HepG2 (cell line): Measurements from ENCODE around the gene ADIRF. TPM values are rescaled to one million over a fixed set of nuclear protein-coding genes. Genes with fewer than 3 reads are reported as not detected.

Experiments used
- ATAC-seq: fragments of 200-7000 bp; cut with Tn5 transposase; 3 replicates; pipeline ENCODE4 v1.9.1; 2020; ENCODE audit warnings: mild to moderate bottlenecking, moderate library complexity
- BruUV-seq: library from RNA; stranded (reverse); fragments of 400-500 nt; replicated peaks from 2 replicates; lab custom pipeline; 2021; lab: Mats Ljungman, UMichigan
- CTCF ChIA-PET: fragments of 300-600 bp; formaldehyde crosslinking; extraction: SDS; loops from one replicate; lab custom pipeline; 2021; ENCODE audit warnings: low total read pairs, inconsistent platforms, low intra/inter-chr PET ratio; lab: Yijun Ruan, JAX
- POLR2A ChIA-PET: fragments of 350-600 bp; sonication (Branson Sonifier 250); formaldehyde crosslinking; loops from one replicate; lab custom pipeline; 2020; ENCODE audit warnings: antibody characterized with exemption, inconsistent platforms; lab: Yijun Ruan, JAX
- DNase-seq: peaks from one replicate; pipeline ENCODE4 v3.0.0-alpha.2; 2015; ENCODE audit warnings: low spot score
- FAIRE-seq: peaks from 3 replicates; lab custom pipeline; 2011; peaks lifted over from hg19 to GRCh38; lab: Jason Lieb, UNC
- H2AFZ ChIP-seq: one replicate; pipeline ENCODE4 v1.6.1; 2011; ENCODE audit warnings: low read length, inconsistent platforms
- H3K27ac ChIP-seq: fragments of 300-600 bp; 3 replicates; pipeline ENCODE4 v1.8.0; 2011; ENCODE audit warnings: mixed run types, mild to moderate bottlenecking, mixed read lengths, low read length, inconsistent platforms; ENCODE audit not compliant: insufficient read depth; ENCODE audit errors: extremely low read length
- H3K27me3 ChIP-seq, 2 experiments: fragments of 200-600 bp in 1 of 2; 2 replicates in 1 of 2; 3 replicates in 1 of 2; pipeline versions ENCODE4 v1.6.0 to v1.8.0; 2011; ENCODE audit warnings: low read length in 2 of 2, mild to moderate bottlenecking in 2 of 2, moderate library complexity in 2 of 2, inconsistent platforms in 1 of 2; ENCODE audit not compliant: insufficient read depth in 2 of 2, control insufficient read depth in 1 of 2
- H3K36me3 ChIP-seq, 2 experiments: fragments of 200-600 bp in 1 of 2; replicated peaks in 1 of 2; 2 replicates in 1 of 2; 3 replicates in 1 of 2; pipeline versions ENCODE4 v1.5.1 to v1.8.0; 2011; ENCODE audit warnings: low read length in 2 of 2, inconsistent platforms in 1 of 2; ENCODE audit not compliant: insufficient read depth in 2 of 2, control insufficient read depth in 1 of 2
- H3K4me1 ChIP-seq: 2 replicates; pipeline ENCODE4 v1.5.1; 2012; ENCODE audit warnings: low read length, inconsistent platforms; ENCODE audit not compliant: insufficient read depth
- H3K4me2 ChIP-seq: 2 replicates; pipeline ENCODE4 v1.6.0; 2011; ENCODE audit warnings: low read depth, low read length, inconsistent platforms
- H3K4me3 ChIP-seq, 3 experiments: fragments of 200-600 bp in 1 of 3; sonication (generic), shearing (Covaris generic) in 1 of 3; replicated peaks in 1 of 3; 2 replicates each; pipeline ENCODE4 v1.5.1; 2011 to 2016; ENCODE audit warnings: low read length in 3 of 3, inconsistent platforms in 2 of 3, low read depth in 2 of 3, mild to moderate bottlenecking in 2 of 3, control low read depth in 1 of 3, mixed read lengths in 1 of 3; ENCODE audit not compliant: insufficient read depth in 1 of 3
- H3K79me2 ChIP-seq: one replicate; pipeline ENCODE4 v1.6.1; 2011; ENCODE audit warnings: low read length, inconsistent platforms; ENCODE audit not compliant: insufficient read depth
- H3K9ac ChIP-seq: 2 replicates; pipeline ENCODE4 v1.6.0; 2011; ENCODE audit warnings: mild to moderate bottlenecking, low read depth, low read length, inconsistent platforms; ENCODE audit not compliant: insufficient read depth
- H3K9me3 ChIP-seq: 2 replicates; pipeline ENCODE4 v1.5.1; 2012; ENCODE audit warnings: mild to moderate bottlenecking, low read length
- H4K20me1 ChIP-seq: 2 replicates; pipeline ENCODE4 v1.6.0; 2011; ENCODE audit warnings: inconsistent platforms, mild to moderate bottlenecking, low read length, moderate library complexity; ENCODE audit not compliant: insufficient read depth
- CEBPZ ChIP-seq: IDR thresholded peaks from 2 replicates; pipeline ENCODE4 v1.6.1; 2012; ENCODE audit warnings: low read length, improper control_type of control experiment
- GTF2F1 ChIP-seq: fragments of 150-350 bp; IDR thresholded peaks from 2 replicates; pipeline ENCODE4 v1.6.1; 2014; ENCODE audit warnings: low read length
- IKZF5 ChIP-seq: IDR thresholded peaks from 2 replicates; pipeline ENCODE4 v1.6.1; 2018; ENCODE audit warnings: missing genetic modification reagents, mild to moderate bottlenecking, missing compliant biosample characterization
- MLXIP ChIP-seq: sonication (generic); formaldehyde crosslinking; IDR thresholded peaks from 2 replicates; pipeline ENCODE4 v1.9.0; 2021; ENCODE audit warnings: missing genetic modification reagents, borderline replicate concordance
- ZMYM4 ChIP-seq: sonication (generic); formaldehyde crosslinking; IDR thresholded peaks from 2 replicates; pipeline ENCODE4 v1.8.1; 2023; ENCODE audit warnings: mild to moderate bottlenecking, missing genetic modification reagents
- WGBS: methylation state at CpG from one replicate; pipeline ENCODE4 v1.1.6; 2017; ENCODE audit warnings: low lambda C conversion rate; 5-methylcytosine and 5-hydroxymethylcytosine counted together
- in situ Hi-C: cut with HindIII; loops from 2 replicates; pipeline ENCODE4 v1.10.0; 2017; ENCODE audit warnings: low pct_unique_long_range_greater_than_20kb; ENCODE audit not compliant: extremely low pct_ligation_motif_present
- intact Hi-C: fragments of 100-400 bp; cut with micrococcal nuclease; formaldehyde crosslinking; loops from one replicate; pipeline ENCODE4 v1.10.0; 2022; ENCODE audit not compliant: unreplicated experiment
- polyA plus RNA-seq, 8 experiments: library from polyadenylated mRNA; depleted of rRNA in 3 of 8; stranded (reverse) in 7 of 8; unstranded in 1 of 8; fragments of >200 nt; fragmentation: Illumina TruSeq in 4 of 8; extraction: Trizol in 4 of 8; gene quantifications; 2 replicates each; pipeline versions ENCODE4 v1.2.1 to v1.2.3, GENCODE V29; 2011 to 2016; ENCODE audit warnings: low read depth in 4 of 8, missing spikeins in 1 of 8, mixed read lengths in 1 of 8; ENCODE audit not compliant: insufficient read depth in 1 of 8
- total RNA-seq, 5 experiments: library from RNA; depleted of rRNA; stranded (reverse); fragments of >200 nt; fragmentation: Illumina TruSeq; extraction: Trizol; gene quantifications; 2 replicates each; pipeline ENCODE4 v1.2.3, GENCODE V29; 2016; ENCODE audit warnings: low read depth in 1 of 5

The ADIRF gene
- total and polyA plus RNA-seq, 2 of the 13 experiments (the other 11 are each of a cell fraction or from before 2014, with no cell fraction given): 0.13 to 0.40 TPM

- no peak for DNase-seq
- POLR2A ChIA-PET: no interaction called here
- ATAC-seq: no peak
- Histone ChIP-seq H3K4me3 (no peak overlapping the region), H3K36me3 (no peaks in the 10 kb centered on the region), H3K4me1 (peaks cover 34% of the 10 kb centered on the region), H4K20me1 (no peaks in the 10 kb centered on the region), H3K4me2 (no peak overlapping the region), H3K79me2 (no peaks in the 10 kb centered on the region), H2AFZ (no peak overlapping the region), H3K9ac (no peak overlapping the region), H3K27me3 (peaks cover 5 to 32% of the 10 kb centered on the region in 2 experiments; a peak in 3 of 5 replicates), H3K9me3 (no peaks in the 10 kb centered on the region), H3K27ac (no peak overlapping the region)
- no peak for FAIRE-seq
- CTCF ChIA-PET: no interaction called here
- BruUV-seq: no TSS peak
- intact Hi-C loops (no loop called here), in situ Hi-C loops (no loop called here)
- TF ChIP-seq MLXIP: no peak
Measured at GRCh38 chr10:86944471-86944870, 23.8 kb upstream of the ADIRF start.

GRCh38 chr10:86944907-86945306 is 23.4 kb upstream of the ADIRF start:
- no peaks in the 10 kb centered on the region for H4K20me1 ChIP-seq
- H3K27ac ChIP-seq: no peak overlapping the region
- no peak overlapping the region for H3K4me2 ChIP-seq
- H3K36me3 ChIP-seq: no peaks in the 10 kb centered on the region
- no TSS peak for BruUV-seq
- no peak for ATAC-seq
- no peak for FAIRE-seq
- POLR2A ChIA-PET: no interaction called here
- WGBS: 83% methylated on average over 2 of the region's 3 CpGs
- H3K27me3 ChIP-seq: peaks cover 5 to 32% of the 10 kb centered on the region in 2 experiments; a peak in 3 of 5 replicates
- in situ Hi-C loops: no loop called here
- TF ChIP-seq GTF2F1 (no peak), CEBPZ (no peak), IKZF5 (CRISPR knock-in tag) (no peak), ZMYM4 (CRISPR knock-in tag) (no peak)
- intact Hi-C loops: loop anchor here (1.0 kb wide), 1 partner anchor 15 kb away; no protein-coding TSS in a partner anchor
- no peak overlapping the region for H3K9ac ChIP-seq
- CTCF ChIA-PET: interaction anchor here (1.4 kb wide), 1 partner anchor 16 kb away, joined by 4 read pairs; no protein-coding TSS in a partner anchor
- H3K9me3 ChIP-seq: no peaks in the 10 kb centered on the region
- H3K79me2 ChIP-seq: no peaks in the 10 kb centered on the region
- no peak for DNase-seq
- peaks cover 34% of the 10 kb centered on the region for H3K4me1 ChIP-seq
- no peak overlapping the region for H3K4me3 ChIP-seq
- no peak overlapping the region for H2AFZ ChIP-seq
